Lower leg skin (tissue), 3 donors: Measurements from ENCODE around the gene FRAS1.

Source experiments
- CTCF ChIP-seq, 3 donors: fragments of 450-650 bp; IDR thresholded peaks; one replicate each; pipeline ENCODE4 v1.5.1; 2016; ENCODE audit warnings: antibody characterized with exemption in 3 of 3, mild to moderate bottlenecking in 3 of 3, moderate library complexity in 2 of 3
- POLR2A ChIP-seq, 2 donors: fragments of 450-650 bp; IDR thresholded peaks; one replicate each; pipeline ENCODE4 v1.6.1; 2016 to 2017; ENCODE audit warnings: antibody characterized with exemption in 2 of 2, mild to moderate bottlenecking in 1 of 2, moderate library complexity in 1 of 2

DNA sequence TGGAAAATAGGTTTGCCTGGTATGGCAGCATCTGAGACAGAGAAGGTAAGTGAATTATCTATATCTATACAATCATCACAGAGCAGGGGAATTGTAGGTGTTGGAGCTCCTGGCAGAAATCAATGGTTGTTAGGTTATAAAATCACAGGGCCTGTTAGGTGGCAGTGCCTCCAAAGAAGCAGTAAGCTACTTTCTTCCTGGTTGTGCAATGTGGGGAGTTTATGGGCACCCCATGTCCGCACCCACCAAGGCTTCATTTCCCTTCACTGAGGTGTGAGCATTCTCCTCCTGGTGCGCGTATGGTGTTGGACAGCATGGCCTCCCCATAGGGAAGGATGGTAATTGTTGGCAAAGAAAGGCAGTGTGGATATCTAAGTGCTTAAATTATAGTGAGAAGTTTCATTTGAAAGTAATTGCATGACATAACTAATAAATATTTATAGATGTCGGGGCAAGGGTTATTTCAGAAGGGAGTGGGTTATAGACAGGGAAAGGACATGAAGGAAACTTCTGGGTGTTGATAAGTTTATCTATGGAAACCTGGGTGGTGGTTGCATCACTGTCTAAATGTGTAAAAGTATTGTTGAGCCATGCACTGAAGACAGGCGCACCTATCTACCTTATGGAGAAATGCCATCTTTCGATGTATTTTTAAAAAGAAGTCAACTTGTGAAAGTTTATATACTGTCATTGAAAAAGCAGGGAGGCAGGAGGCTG is 153.7 kb downstream of the FRAS1 start:
- TF ChIP-seq CTCF (IDR thresholded peaks at IDR 0.05) (no peak), POLR2A (IDR thresholded peaks at IDR 0.05) (no peak)
